Measurements from ENCODE around the gene PCDH7.

The PCDH7 gene

DNA sequence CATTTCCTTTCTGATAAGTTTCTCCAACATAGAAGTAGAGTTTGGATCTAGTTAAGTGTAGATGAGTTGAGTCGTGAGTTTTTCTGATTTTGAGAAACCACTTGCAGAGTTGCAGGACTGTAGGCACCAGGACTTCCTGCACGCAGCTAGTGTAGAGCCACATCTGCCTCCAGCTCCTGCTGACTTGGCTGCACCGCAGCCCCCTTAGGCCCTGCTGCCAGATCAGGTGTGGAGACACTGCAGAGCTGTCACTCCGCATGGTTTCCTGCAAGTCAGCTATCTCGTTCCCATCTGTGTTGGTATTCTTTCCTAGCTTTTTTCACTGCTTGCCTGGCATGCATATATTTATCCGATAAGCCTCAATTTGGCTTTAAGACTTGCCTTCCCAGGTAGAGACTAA is 48.9 kb downstream of the PCDH7 start:
- CTCF ChIA-PET = interaction anchor here (2.8 kb wide), 1 partner anchor 9 kb away, joined by 12 read pairs; no protein-coding TSS in a partner anchor

GRCh38 chr4:30770049-30770549 is 49.9 kb downstream of the PCDH7 start:
- ChIA-PET CTCF (interaction anchor here (2.8 kb wide), 1 partner anchor 10 kb away, joined by 12 read pairs; no protein-coding TSS in a partner anchor), POLR2A (no interaction called here)
- no peak for DNase-seq (ENCODE audit: extremely low spot score)

More for the DNA sequence above, 48.9 kb downstream of the PCDH7 start:
- no peak for DNase-seq (ENCODE audit: extremely low spot score)
- TF ChIP-seq CTCF (IDR thresholded peaks at IDR 0.05; ENCODE audit: control extremely low read depth, extremely low read depth, low read depth, missing control alignments) = no peak
- POLR2A ChIA-PET = no interaction called here

DNA sequence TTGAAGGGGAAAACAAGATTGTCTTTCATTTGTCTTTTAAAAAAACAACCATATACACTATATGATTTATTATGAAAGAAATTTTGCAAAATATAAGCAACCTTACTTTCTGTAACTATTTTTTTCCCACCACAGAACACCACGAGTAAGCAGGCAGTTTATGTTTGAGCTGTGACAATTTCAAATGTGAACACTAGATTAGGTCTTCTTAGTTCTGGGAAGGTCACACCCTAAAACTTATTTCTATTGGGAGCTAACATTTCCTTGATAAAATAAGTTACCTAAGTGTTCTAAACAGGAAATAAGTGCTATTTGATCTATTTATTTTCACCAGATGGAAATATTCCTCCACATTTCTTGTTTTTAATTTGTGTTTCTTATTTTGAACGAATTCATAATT is 50.6 kb downstream of the PCDH7 start:
- no peak for DNase-seq (ENCODE audit: extremely low spot score)
- ChIA-PET CTCF (interaction anchor here (2.8 kb wide), 1 partner anchor 11 kb away, joined by 12 read pairs; no protein-coding TSS in a partner anchor), POLR2A (no interaction called here)
- no peak for TF ChIP-seq CTCF (IDR thresholded peaks at IDR 0.05; ENCODE audit: control extremely low read depth, extremely low read depth, low read depth, missing control alignments)

More at GRCh38 chr4:30770049-30770549, 49.9 kb downstream of the PCDH7 start:
- no peak for TF ChIP-seq CTCF (IDR thresholded peaks at IDR 0.05; ENCODE audit: control extremely low read depth, extremely low read depth, low read depth, missing control alignments)

DNA sequence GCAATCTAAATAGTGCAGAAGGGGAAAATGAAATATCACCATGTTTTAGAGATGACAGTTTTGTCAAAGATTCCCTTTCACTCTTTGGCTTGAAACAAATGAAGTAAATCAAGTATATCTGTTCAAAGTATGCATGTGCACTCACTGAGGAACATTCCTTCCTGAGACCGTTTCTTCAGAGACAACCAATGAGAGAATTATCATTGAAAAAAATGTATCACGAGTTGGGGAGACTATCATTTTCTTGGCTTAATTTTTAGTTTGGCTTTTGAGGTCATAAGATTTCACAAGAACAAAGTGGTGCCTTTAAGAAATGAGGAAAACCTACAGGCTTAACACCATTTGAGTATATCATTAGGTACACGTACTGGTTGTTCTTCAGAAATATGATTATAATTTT is 56.3 kb downstream of the PCDH7 start:
- ChIA-PET POLR2A (no interaction called here), CTCF (no interaction called here)
- DNase-seq (ENCODE audit: extremely low spot score) = no peak
- TF ChIP-seq CTCF (IDR thresholded peaks at IDR 0.05; ENCODE audit: control extremely low read depth, extremely low read depth, low read depth, missing control alignments) = no peak

DNA sequence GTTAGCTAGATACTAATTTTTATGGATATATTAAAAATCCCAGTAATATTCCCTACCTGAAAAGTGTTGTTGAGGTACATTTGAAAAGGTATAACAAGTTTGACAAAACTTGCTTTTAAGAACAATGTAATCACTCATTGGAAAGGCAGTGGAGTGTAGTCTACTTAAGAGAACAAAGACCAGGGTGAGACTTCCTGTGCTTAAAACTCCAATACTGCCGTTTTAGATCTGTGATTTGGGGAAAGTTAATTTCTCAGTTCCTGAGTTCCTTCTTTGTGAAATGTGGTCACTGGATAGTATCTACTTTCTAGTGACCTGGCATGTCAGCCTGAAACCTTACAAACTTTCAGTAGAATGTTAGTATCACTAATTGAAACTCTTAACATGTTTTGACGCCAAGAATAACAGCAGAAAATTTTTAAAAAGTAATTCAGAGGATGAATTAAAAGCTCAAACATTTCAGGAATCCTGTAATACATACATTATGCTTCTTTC is 56.8 kb downstream of the PCDH7 start:
- CTCF ChIA-PET = no interaction called here
- DNase-seq (ENCODE audit: extremely low spot score) = no peak
- POLR2A ChIA-PET = no interaction called here
- TF ChIP-seq CTCF (IDR thresholded peaks at IDR 0.05; ENCODE audit: control extremely low read depth, extremely low read depth, low read depth, missing control alignments) = no peak
